GM12873 (cell line): ENCODE results near the gene CLTA.

Experiments used
- TF ChIP-seq, protein P1 (sequence below): IDR thresholded peaks from 2 replicates; pipeline ENCODE4 v1.5.1; 2012; ENCODE audit warnings: low read depth, mild to moderate bottlenecking, moderate library complexity, low read length, control low read depth; ENCODE audit not compliant: insufficient read depth; ENCODE audit errors: missing control alignments

The CLTA gene

DNA sequence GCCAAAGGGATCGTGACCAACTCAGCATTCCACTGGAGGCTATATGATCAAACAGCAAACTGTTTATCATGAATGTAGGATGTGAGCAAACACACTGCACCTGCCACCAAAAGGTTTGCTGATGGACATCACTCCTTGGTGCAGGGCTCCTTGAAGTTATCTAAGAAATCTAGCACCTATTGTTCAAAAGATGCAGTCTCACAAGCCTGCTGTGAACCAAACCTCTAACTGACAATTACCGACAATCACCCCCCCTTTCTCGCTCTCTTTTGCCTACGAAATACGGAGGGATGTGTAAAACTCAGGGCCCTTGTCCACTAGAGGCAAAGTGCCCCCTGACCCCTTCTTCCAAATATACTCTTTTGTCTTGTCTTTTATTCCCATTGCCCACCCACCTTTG is 2.5 kb upstream of the CLTA start:
- TF ChIP-seq, protein P1, sequence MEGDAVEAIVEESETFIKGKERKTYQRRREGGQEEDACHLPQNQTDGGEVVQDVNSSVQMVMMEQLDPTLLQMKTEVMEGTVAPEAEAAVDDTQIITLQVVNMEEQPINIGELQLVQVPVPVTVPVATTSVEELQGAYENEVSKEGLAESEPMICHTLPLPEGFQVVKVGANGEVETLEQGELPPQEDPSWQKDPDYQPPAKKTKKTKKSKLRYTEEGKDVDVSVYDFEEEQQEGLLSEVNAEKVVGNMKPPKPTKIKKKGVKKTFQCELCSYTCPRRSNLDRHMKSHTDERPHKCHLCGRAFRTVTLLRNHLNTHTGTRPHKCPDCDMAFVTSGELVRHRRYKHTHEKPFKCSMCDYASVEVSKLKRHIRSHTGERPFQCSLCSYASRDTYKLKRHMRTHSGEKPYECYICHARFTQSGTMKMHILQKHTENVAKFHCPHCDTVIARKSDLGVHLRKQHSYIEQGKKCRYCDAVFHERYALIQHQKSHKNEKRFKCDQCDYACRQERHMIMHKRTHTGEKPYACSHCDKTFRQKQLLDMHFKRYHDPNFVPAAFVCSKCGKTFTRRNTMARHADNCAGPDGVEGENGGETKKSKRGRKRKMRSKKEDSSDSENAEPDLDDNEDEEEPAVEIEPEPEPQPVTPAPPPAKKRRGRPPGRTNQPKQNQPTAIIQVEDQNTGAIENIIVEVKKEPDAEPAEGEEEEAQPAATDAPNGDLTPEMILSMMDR = no peak

DNA sequence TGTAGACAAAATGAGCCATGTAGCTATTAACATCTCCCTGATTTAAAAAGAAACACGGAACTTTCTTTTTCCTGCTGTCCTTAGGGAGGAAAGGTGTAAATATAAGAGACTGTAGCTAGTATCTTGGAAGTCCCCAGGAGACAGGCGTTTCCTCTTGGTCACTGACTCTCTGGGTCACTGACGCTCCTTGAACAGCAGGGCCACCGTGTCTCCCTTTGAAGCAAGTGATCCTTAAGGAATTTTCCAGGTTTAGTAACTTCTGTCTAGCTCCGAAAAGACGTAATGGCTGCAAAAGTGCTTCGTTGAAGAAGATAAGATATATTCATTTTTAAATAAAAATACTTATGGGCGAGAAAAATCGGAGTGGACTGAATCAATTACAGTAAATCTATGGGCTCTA is 745 bp upstream of the CLTA start:
- TF ChIP-seq, protein P1 = no peak

GRCh38 chr9:36191290-36191645 is 547 bp downstream of the CLTA start:
- TF ChIP-seq, protein P1 = no peak

GRCh38 chr9:36191686-36192085 is 965 bp downstream of the CLTA start:
- TF ChIP-seq, protein P1 = no peak

- TF ChIP-seq, protein P1 = no peak
These were observed 1.5 kb downstream of the CLTA start for GRCh38 chr9:36192196-36192595.

DNA sequence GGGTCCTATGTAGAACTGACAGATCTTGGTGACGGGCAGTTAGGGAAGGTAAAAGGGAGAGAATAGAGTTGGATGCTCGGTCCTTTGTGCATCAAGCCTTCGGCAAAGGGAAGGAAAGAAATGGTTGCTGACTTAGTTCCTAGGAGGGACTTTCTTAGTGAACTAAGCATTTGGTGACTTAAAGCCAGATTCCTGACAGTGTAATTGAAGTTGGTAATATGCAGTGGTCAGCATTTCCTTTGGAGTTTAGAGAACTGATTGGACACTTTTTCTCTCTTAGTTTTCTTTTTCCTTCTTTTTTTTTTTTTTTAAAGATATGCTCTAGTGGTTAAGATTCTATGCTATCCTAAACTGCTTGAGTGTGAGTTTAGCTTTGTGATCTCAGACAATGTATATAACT is 2.3 kb downstream of the CLTA start:
- TF ChIP-seq, protein P1 = no peak

- TF ChIP-seq, protein P1 = no peak
These were observed 3.7 kb downstream of the CLTA start for GRCh38 chr9:36194326-36195000.
